ENCODE data around the gene TBC1D30.
"Not testable (repeated sequence)": the region's sequence is repeated elsewhere in the genome, so short reads cannot be mapped to it uniquely, and the experiment has no call there.

The TBC1D30 gene

DNA sequence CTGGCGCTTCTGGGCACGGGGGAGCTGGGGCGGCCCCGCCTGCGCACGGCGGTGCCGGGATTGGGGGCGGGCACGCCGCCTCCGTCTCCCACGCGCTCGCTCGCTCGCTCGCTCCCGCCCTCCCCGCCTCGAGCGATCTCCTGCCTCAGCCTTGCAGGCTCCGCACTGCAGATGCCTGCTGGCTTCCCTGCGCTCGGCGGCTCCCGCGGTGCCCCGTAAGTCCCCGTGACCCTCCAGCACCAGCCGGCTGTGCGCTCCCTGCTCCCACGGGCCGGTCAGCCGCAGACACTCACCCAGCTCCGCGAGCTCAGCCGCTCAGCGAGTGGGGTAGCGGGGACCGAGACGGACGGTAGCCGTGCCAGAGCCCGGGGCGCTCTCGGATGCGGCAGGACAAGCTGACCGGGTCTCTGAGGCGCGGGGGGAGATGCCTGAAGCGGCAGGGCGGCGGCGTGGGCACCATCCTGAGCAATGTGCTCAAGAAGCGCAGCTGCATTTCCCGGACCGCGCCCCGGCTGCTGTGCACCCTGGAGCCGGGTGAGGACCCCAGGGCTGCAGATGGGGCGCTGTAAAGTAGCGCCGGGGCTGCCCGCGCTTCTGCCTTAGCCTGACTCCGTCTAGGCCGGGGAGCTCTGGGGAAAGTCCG lies at the start of gene TBC1D30:
TSS of gene TBC1D30 (plus strand) at position 148 of the 643 bp plus-strand sequence. CDS start at position 381, 233 bp downstream.
- peak; percentile 74 to 88 for DNase-seq

DNA sequence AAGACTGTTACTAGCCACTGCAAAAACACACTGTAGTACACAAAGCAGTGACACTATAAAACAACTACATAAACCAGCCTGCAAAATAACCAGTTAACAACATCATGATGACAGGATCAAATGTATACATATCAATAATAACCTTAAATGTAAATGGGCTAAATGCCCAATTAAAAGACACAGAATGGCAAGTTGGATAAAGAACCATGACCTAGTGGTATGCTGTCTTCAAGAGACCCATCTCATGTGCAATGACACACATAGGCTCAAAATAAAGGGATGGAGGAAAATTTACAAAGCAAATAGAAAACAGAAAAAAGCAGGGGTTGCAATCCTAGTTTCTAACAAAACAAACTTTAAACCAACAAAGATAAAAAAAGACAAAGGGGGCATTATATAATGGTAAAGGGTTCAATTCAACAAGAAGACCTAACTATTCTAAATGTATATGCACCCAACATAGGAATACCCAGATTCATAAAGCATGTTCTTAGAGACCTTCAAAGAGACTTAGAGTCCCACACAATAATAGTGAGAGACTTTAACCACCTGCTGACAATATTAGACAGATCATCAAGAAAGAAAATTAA lies 49.2 kb upstream of the TBC1D30 start:
- not testable (repeated sequence) for DNase-seq

DNA sequence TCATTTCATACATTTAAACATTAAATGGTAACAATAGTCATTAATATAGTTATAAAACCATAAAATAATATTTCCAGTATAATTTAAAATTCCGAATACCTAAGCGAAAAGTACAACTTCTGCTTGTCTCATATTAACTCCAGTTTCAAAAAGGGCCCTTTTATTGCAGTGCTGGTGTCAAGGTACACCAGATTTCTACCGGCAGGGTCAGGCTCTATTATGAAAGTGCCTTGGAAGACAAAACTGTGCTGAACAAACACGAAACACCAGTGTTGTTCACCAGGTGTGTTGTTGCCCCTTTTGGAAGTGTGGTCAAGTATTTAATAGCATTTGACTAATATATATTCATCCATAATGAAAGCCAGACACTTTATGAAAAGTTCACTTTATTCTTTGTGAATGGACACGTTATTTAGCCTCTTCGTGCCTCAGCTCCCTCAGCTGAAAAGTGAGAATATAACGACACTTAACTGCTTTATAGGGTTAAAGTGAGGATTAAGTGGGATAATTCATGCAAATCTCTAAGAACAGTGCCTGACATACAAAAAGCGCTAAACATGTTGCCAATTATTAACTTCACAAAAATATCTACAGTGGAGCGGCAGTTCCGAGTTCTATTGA lies 45.0 kb upstream of the TBC1D30 start:
- no peak for DNase-seq

DNA sequence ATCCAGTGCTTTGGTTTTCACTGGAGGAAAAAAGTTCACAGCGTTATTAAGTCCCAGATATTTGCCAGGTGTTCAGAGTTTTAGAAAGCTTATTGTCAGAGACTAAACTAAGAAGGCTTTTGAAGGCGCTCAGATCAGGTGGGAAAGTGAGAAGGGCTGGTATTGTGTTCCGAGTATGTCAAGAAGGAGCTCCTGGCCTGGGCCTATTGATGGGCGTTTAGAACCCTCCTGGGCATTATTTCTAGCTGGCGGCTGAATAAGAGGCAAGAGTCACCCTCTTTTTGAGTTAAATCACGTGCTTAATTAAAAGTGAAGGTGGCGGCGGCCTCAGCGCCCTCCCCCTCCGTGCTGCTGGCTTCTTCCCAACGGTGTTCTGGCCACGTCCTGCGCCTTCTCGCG lies 44.3 kb upstream of the TBC1D30 start:
- no peak for DNase-seq

DNA sequence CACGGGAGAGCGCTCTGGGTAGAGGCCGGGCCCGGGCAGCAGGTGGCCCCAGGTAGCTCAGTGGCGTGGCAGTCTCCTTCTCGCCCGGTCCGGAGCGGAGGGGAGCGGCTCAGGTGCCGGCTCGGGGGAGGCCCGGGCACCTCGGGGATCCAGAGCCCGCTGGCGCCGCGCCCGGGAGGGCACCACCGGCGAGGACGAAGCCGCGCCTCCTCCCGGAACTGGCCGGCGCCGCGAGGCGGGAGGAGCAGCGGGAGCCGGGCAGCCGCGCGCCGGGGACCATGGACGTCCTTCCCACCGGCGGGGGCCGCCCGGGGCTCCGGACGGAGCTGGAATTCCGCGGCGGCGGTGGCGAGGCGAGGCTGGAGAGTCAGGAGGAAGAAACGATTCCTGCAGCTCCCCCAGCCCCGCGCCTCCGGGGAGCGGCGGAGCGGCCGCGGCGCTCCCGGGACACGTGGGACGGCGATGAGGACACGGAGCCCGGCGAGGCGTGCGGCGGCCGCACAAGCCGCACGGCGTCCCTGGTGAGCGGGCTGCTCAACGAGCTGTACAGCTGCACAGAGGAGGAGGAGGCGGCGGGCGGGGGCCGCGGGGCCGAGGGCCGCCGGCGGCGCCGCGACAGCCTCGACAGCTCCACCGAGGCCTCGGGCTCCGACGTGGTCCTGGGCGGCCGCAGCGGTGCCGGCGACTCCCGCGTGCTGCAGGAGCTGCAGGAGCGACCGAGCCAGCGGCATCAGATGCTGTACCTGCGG lies 43.7 kb upstream of the TBC1D30 start:
- peak; percentile 67 to 83 for DNase-seq

GRCh38 chr12:64781280-64782190 lies 42.9 kb upstream of the TBC1D30 start:
- peak; percentile 48 to 66 for DNase-seq

- no peak for DNase-seq
These were observed 42.1 kb upstream of the TBC1D30 start for GRCh38 chr12:64782191-64782876.

- no peak for DNase-seq
These were observed 38.6 kb upstream of the TBC1D30 start for GRCh38 chr12:64785838-64786237.

GRCh38 chr12:64790166-64790565 lies 34.3 kb upstream of the TBC1D30 start:
- DNase-seq: no peak

GRCh38 chr12:64791036-64791435 lies 33.4 kb upstream of the TBC1D30 start:
- no peak for DNase-seq

GRCh38 chr12:64792128-64792527 lies 32.3 kb upstream of the TBC1D30 start:
- DNase-seq: no peak

DNA sequence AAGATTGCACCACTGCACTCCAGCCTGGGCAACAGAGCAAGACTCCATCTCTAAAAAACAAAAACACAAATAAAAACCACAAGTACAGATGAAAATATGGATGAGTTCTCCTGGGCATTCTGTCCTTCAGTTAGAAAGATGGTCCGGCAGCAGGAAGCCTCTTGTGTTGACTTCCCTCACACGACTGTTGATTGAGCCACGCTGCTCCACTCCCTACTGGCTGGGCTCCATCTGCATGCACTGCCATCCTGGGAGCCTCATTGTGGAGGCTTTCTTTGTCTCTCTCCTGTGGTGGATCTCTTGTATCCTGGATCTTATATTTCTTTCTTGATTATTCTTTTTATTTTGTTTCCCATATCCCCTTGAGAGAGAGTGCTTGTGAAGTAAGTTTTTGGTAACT lies 30.8 kb upstream of the TBC1D30 start:
- no peak for DNase-seq

DNA sequence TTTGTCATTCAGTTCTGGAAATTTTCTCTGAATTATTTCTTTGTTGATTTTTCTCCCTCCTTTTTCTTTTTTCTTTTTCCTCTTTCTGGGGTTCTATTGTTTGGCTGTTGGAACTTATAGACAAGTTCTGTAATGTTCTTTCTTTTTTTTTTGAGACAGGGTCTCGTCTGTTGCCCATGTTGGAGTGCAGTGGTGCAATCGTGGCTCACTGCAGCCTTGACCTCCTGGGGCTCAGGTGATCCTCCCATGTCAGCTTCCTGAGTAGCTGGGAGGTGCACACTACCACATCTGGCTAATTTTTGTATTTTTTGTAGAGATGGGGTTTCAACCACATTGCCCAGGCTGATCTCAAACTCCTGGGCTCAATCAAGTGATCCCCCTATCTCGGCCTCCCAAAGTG lies 30.1 kb upstream of the TBC1D30 start:
- DNase-seq: no peak

GRCh38 chr12:64796205-64796845 lies 28.1 kb upstream of the TBC1D30 start:
- DNase-seq: peak; percentile 77 to 85

- no peak for DNase-seq
These were observed 27.3 kb upstream of the TBC1D30 start for GRCh38 chr12:64797156-64797555.

DNA sequence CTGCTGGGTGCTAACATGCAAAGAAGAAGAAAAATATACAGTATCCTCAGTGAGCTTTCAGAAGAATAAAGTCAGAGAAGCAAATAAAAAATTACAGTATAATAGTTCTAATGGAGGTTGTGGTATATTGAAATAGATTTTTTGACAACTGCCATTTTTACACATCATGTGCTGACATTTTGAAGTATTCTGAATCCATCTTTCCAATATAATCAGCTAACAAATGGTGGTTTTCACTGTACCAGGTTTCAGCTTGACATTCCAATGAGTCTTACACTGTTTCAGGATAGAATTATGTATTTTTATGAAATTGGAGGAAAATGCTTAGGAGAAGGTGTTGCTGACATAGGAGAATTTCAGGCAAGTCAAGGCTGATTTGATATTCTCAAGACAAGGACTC lies 26.3 kb upstream of the TBC1D30 start:
- no peak for DNase-seq

- no peak for DNase-seq
These were observed 23.8 kb upstream of the TBC1D30 start for GRCh38 chr12:64800640-64801039.

DNA sequence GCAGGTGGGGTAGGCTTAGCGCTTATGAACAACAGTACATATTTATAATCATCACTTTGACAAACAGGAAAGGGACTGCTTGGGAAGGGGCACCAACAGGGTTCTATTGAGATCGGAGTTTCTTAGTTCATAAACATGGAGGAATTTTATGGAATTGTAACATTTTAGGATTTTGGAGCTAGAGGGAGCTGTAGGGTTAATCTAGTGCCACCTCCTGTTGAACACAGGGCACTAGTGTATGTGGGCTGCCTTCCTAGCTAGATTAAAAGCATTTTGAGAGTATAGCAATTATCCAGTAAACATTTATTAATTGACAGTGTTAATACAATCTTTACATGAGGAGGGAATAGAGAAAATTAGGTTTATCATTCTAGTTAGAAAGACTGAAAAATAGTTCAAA lies 23.1 kb upstream of the TBC1D30 start:
- no peak for DNase-seq

GRCh38 chr12:64802180-64802775 lies 22.2 kb upstream of the TBC1D30 start:
- peak; percentile 26 to 51 for DNase-seq

DNA sequence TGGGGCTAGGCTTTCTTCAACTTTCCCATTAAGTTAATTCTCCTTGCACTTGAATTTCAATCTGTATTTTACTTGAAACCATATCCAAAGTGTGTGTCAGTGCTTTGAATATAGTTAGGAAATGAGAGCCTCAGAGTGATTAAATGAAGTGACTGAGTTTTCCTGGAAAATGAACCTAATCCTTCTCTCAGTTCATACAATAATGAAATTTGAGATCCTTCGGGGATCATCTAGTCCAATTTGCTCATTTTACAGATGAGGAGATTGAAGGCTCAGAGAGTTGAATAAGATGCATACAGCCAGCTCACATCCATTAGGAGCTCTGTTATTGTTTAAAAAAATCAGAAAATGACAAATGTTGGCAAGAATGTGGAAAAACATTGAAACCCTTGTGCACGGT lies 18.3 kb upstream of the TBC1D30 start:
- DNase-seq: no peak

Measured in NCI-H2081 (cell line).